Measurements from ENCODE around the gene SYTL2. TPM values are rescaled to one million over a fixed set of nuclear protein-coding genes. Genes with fewer than 3 reads are reported as not detected.
"Not testable (repeated sequence)": the region's sequence is repeated elsewhere in the genome, so short reads cannot be mapped to it uniquely, and the experiment has no call there.

Gene SYTL2
- total RNA-seq, result 66.6 and 73.6 TPM in 2 replicates
- 8.2 and 8.9 TPM in 2 replicates for polyA plus RNA-seq

- peak within 1 kb of the TSS; percentile 54 for H3K27ac ChIP-seq
These were observed at the start of gene SYTL2 for GRCh38 chr11:85810871-85811611. SYTL2 (minus strand) TSS chr11:85811141; CDS start chr11:85757725, 53,416 bp downstream.

DNA sequence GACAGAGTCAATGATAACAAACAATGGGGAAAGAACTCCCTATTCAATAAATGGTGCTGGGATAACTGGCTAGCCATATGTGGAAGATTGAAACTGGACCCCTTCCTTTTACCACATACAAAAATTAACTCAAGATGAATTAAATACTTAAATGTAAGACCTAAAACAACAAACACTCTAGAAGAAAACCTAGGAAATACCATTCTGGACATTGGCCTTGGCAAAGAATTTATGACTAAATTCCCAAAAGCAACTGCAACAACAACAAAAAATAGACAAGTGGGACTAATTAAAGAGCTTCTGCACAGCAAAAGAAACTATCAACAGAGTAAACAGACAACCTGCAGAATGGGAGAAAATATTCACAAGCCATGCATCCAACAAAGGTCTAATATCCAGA lies 48.6 kb upstream of the SYTL2 start:
- not testable (repeated sequence) for DNase-seq (ENCODE audit: low spot score)

More at GRCh38 chr11:85810871-85811611, at the start of gene SYTL2:
- peak within 1 kb of the TSS; percentile 94 for H2AFZ ChIP-seq
- no peaks in the 10 kb centered on the region for H3K9me2 ChIP-seq (replicated peaks; ENCODE audit: insufficient read depth)
- WGBS (ENCODE audit: low lambda C conversion rate, missing lambda C conversion rate), result under 1% methylated on average over 47 of the region's 72 CpGs
- no peaks in the 10 kb centered on the region for H4K20me1 ChIP-seq (ENCODE audit: insufficient read depth, poor library complexity, severe bottlenecking)
- DNase-seq (ENCODE audit: low spot score), result peak; percentile 83
- TF ChIP-seq, protein P1, sequence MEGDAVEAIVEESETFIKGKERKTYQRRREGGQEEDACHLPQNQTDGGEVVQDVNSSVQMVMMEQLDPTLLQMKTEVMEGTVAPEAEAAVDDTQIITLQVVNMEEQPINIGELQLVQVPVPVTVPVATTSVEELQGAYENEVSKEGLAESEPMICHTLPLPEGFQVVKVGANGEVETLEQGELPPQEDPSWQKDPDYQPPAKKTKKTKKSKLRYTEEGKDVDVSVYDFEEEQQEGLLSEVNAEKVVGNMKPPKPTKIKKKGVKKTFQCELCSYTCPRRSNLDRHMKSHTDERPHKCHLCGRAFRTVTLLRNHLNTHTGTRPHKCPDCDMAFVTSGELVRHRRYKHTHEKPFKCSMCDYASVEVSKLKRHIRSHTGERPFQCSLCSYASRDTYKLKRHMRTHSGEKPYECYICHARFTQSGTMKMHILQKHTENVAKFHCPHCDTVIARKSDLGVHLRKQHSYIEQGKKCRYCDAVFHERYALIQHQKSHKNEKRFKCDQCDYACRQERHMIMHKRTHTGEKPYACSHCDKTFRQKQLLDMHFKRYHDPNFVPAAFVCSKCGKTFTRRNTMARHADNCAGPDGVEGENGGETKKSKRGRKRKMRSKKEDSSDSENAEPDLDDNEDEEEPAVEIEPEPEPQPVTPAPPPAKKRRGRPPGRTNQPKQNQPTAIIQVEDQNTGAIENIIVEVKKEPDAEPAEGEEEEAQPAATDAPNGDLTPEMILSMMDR (IDR thresholded peaks at IDR 0.05; ENCODE audit: poor library complexity), result no peak
- TF ChIP-seq EZH2phosphoT487 (IDR thresholded peaks at IDR 0.05; ENCODE audit: low read depth, severe bottlenecking, unreplicated experiment) (no peak), EZH2 (IDR thresholded peaks at IDR 0.05; ENCODE audit: borderline replicate concordance) (no peak)
- H3K27me3 ChIP-seq, result no peaks in the 10 kb centered on the region
- H3K4me1 ChIP-seq (ENCODE audit: insufficient read depth), result no peaks in the 10 kb centered on the region
- peak within 1 kb of the TSS; percentile 89 for H3K4me2 ChIP-seq
- no peaks in the 10 kb centered on the region for H3K9me3 ChIP-seq (ENCODE audit: low read depth)
- no peaks in the 10 kb centered on the region for H3K36me3 ChIP-seq (replicated peaks; ENCODE audit: insufficient read depth, low read depth)
- peaks cover 23% of the 10 kb centered on the region for H3K79me2 ChIP-seq
- H3K4me3 ChIP-seq, result peak within 1 kb of the TSS; percentile 39

DNA sequence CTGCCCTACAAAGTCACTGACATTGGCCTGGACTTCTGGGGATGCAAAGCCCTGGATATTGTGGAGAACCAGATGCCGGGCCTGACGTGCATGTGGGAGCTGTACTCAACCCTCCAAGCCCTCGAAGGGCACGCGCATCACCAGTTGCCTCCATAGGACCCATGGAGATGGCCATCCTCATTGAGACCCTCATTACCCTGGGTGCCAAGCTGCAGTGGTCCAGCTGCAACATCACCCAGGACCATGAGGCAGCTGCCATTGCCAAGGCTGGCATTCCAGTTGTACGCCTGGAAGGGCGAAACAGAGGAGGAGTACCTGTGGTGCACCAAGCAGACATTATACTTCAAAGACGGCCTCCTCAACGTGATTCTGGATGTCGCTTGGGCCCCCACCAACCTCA lies 46.2 kb upstream of the SYTL2 start:
- Histone ChIP-seq H3K27me3 (no peaks in the 10 kb centered on the region), H3K4me1 (ENCODE audit: insufficient read depth) (peaks cover 8% of the 10 kb centered on the region), H3K36me3 (replicated peaks; ENCODE audit: insufficient read depth, low read depth) (no peaks in the 10 kb centered on the region), H2AFZ (no peak overlapping the region), H3K79me2 (peaks cover 4% of the 10 kb centered on the region), H3K4me2 (no peak overlapping the region), H3K9me2 (replicated peaks; ENCODE audit: insufficient read depth) (no peaks in the 10 kb centered on the region), H4K20me1 (ENCODE audit: insufficient read depth, poor library complexity, severe bottlenecking) (no peaks in the 10 kb centered on the region), H3K27ac (no peak overlapping the region), H3K4me3 (no peak overlapping the region), H3K9me3 (ENCODE audit: low read depth) (no peaks in the 10 kb centered on the region)
- whole genome bisulfite sequencing (ENCODE audit: low lambda C conversion rate, missing lambda C conversion rate), result 95% methylated on average over 10 of the region's 10 CpGs
- DNase-seq (ENCODE audit: low spot score), result no peak
- TF ChIP-seq, protein P1 (IDR thresholded peaks at IDR 0.05; ENCODE audit: poor library complexity), result no peak

More for the DNA sequence above, 48.6 kb upstream of the SYTL2 start:
- H3K4me2 ChIP-seq; H3K36me3 ChIP-seq (replicated peaks; ENCODE audit: insufficient read depth, low read depth); H3K79me2 ChIP-seq; H3K4me1 ChIP-seq (ENCODE audit: insufficient read depth); H3K4me3 ChIP-seq; H3K9me3 ChIP-seq (ENCODE audit: low read depth); H4K20me1 ChIP-seq (ENCODE audit: insufficient read depth, poor library complexity, severe bottlenecking); H3K9me2 ChIP-seq (replicated peaks; ENCODE audit: insufficient read depth); H3K27ac ChIP-seq; H2AFZ ChIP-seq; H3K27me3 ChIP-seq: not testable (repeated sequence)

DNA sequence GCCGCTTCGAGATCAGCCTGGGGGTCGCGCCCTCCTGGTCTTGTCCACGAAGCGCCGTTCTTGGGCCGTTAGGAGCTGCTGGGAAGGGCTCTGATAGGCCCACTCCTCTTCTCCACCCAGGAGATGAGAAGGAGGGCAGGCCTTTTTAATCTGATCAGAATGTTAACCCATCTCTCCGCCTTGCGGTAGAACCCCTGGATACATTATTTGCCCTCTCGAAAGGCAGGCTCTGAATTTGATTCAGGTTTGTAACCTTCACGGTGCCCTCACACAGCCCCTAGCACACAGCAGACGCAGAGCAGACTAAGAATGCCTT lies 44.4 kb upstream of the SYTL2 start, which contains the start of gene CCDC83:
Gene CCDC83 (plus strand): TSS at position 43 of the 316 bp plus-strand sequence. CDS start 9,741 bp downstream, outside the sequence.
- Histone ChIP-seq H3K4me1 (ENCODE audit: insufficient read depth) (peaks cover 8% of the 10 kb centered on the region), H3K9me2 (replicated peaks; ENCODE audit: insufficient read depth) (no peaks in the 10 kb centered on the region), H3K4me3 (peak within 1 kb of the TSS; percentile 46), H3K9me3 (ENCODE audit: low read depth) (no peaks in the 10 kb centered on the region), H2AFZ (peak within 1 kb of the TSS; percentile 85), H3K27me3 (no peaks in the 10 kb centered on the region), H3K36me3 (replicated peaks; ENCODE audit: insufficient read depth, low read depth) (no peaks in the 10 kb centered on the region), H3K27ac (peak within 1 kb of the TSS; percentile 94), H3K79me2 (peaks cover 4% of the 10 kb centered on the region), H3K4me2 (peak within 1 kb of the TSS; percentile 83), H4K20me1 (ENCODE audit: insufficient read depth, poor library complexity, severe bottlenecking) (no peaks in the 10 kb centered on the region)
- no peak for DNase-seq (ENCODE audit: low spot score)
- 36% methylated on average over 13 of the region's 13 CpGs for WGBS (ENCODE audit: low lambda C conversion rate, missing lambda C conversion rate)
- TF ChIP-seq EZH2phosphoT487 (IDR thresholded peaks at IDR 0.05; ENCODE audit: low read depth, severe bottlenecking, unreplicated experiment) (no peak), EZH2 (IDR thresholded peaks at IDR 0.05; ENCODE audit: borderline replicate concordance) (no peak)
- TF ChIP-seq, protein P1 (IDR thresholded peaks at IDR 0.05; ENCODE audit: poor library complexity), result no peak
